ENCODE results near the gene ADAMTSL1.

GRCh38 chr9:18741359-18741758, 267.4 kb downstream of the ADAMTSL1 start:
- TF ChIP-seq TAF1 (CRISPR knock-in tag; IDR thresholded peaks at IDR 0.05) = no peak
- TF ChIP-seq TCF7L2 (IDR thresholded peaks at IDR 0.05; ENCODE audit: low read depth, low read length) = no peak
- TF ChIP-seq SMAD3 (CRISPR knock-in tag; IDR thresholded peaks at IDR 0.05) = no peak
- no peak for TF ChIP-seq BRF2 (CRISPR knock-in tag; IDR thresholded peaks at IDR 0.05)
- TF ChIP-seq MNT (IDR thresholded peaks at IDR 0.05) = no peak
- TF ChIP-seq POLR2A (IDR thresholded peaks at IDR 0.05; ENCODE audit: insufficient read depth in 1 of 2, low read depth in 2 of 2, low read length in 2 of 2) = no peak
- TF ChIP-seq KLF6 (CRISPR knock-in tag; IDR thresholded peaks at IDR 0.05) = no peak
- no peak for TF ChIP-seq SRY (CRISPR knock-in tag; IDR thresholded peaks at IDR 0.05)
- no peak for TF ChIP-seq GMEB2 (CRISPR knock-in tag; IDR thresholded peaks at IDR 0.05; ENCODE audit: low read depth)
- no peak for TF ChIP-seq HES4 (CRISPR knock-in tag; IDR thresholded peaks at IDR 0.05; ENCODE audit: borderline replicate concordance)
- TF ChIP-seq HNF4G (IDR thresholded peaks at IDR 0.05; ENCODE audit: borderline replicate concordance, low read depth, low read length) = no peak
- no peak for TF ChIP-seq HNF4G (CRISPR knock-in tag; IDR thresholded peaks at IDR 0.05; ENCODE audit: borderline replicate concordance, low read depth)
- no peak for TF ChIP-seq GTF2F1 (IDR thresholded peaks at IDR 0.05; ENCODE audit: low read length)
- no peak for TF ChIP-seq ZXDC (CRISPR knock-in tag; IDR thresholded peaks at IDR 0.05)

All from HepG2 (cell line).